Tibial nerve (tissue), 4 donors: ENCODE data around the gene GP9. TPM values are rescaled to one million over a fixed set of nuclear protein-coding genes. Genes with fewer than 3 reads are reported as not detected.
"Not testable (repeated sequence)": the region's sequence is repeated elsewhere in the genome, so short reads cannot be mapped to it uniquely, and the experiment has no call there.

Experiments
- DNase-seq, 2 donors: peaks; one replicate each; pipeline ENCODE4 v3.0.0-alpha.2; 2019; ENCODE audit warnings: low spot score in 2 of 2
- H3K27ac ChIP-seq, 4 donors: fragments of 200-600 bp; sonication (generic) in 3 of 4; one replicate each; pipeline ENCODE4 v1.5.1; 2017 to 2019; ENCODE audit warnings: mild to moderate bottlenecking in 1 of 4
- H3K27me3 ChIP-seq, 2 donors: fragments of 200-600 bp; sonication (generic) in 1 of 2; one replicate each; pipeline versions ENCODE4 v1.5.1 to v1.6.0; 2017 to 2019
- H3K36me3 ChIP-seq, 3 donors: fragments of 200-600 bp; sonication (generic); one replicate each; pipeline ENCODE4 v1.5.1; 2018 to 2019
- H3K4me1 ChIP-seq, 4 donors: fragments of 200-600 bp; sonication (generic) in 3 of 4; one replicate each; pipeline ENCODE4 v1.5.1; 2017 to 2019
- H3K4me3 ChIP-seq, 4 donors: fragments of 200-600 bp; sonication (generic) in 3 of 4; one replicate each; pipeline ENCODE4 v1.5.1; 2017 to 2019; ENCODE audit warnings: mild to moderate bottlenecking in 1 of 4, moderate library complexity in 1 of 4
- H3K9me3 ChIP-seq, 4 donors: fragments of 200-600 bp; sonication (generic) in 3 of 4; one replicate each; pipeline ENCODE4 v1.5.1; 2017 to 2019
- EP300 ChIP-seq, 2 donors: sonication (generic); formaldehyde crosslinking; IDR thresholded peaks; one replicate each; pipeline ENCODE4 v1.6.1; 2017; ENCODE audit warnings: antibody characterized with exemption in 2 of 2, mild to moderate bottlenecking in 1 of 2
- POLR2A ChIP-seq, 2 donors: fragments of 450-650 bp; IDR thresholded peaks; one replicate each; pipeline ENCODE4 v1.6.1; 2017; ENCODE audit warnings: antibody characterized with exemption in 2 of 2, mild to moderate bottlenecking in 2 of 2, moderate library complexity in 2 of 2
- WGBS, 2 donors: methylation state at CpG; one replicate each; pipeline ENCODE4 v1.1.5; 2018; 5-methylcytosine and 5-hydroxymethylcytosine counted together
- total RNA-seq, 4 donors: library from RNA; depleted of rRNA; stranded (reverse); fragments of >200 nt; gene quantifications; one replicate each; pipeline ENCODE4 v1.1.0, GENCODE V29; 2016
- TF ChIP-seq, protein P1 (sequence below), 5 experiments: fragments of 200-600 bp in 3 of 5; fragments of 450-650 bp in 2 of 5; sonication (generic) in 3 of 5; IDR thresholded peaks; one replicate each; pipeline ENCODE4 v1.5.1; 2016 to 2019; ENCODE audit warnings: antibody characterized with exemption in 5 of 5, mild to moderate bottlenecking in 3 of 5, moderate library complexity in 2 of 5

The GP9 gene
- total RNA-seq, 4 donors from 2014 or later = not detected

- no peak for DNase-seq
- Histone ChIP-seq H3K4me1 (peaks cover 0 to 9% (median 2%) of the 10 kb centered on the region in 4 donors), H3K27me3 (no peaks in the 10 kb centered on the region), H3K27ac (no peak overlapping the region), H3K4me3 (no peak overlapping the region), H3K9me3 (no peaks in the 10 kb centered on the region), H3K36me3 (no peaks in the 10 kb centered on the region)
- WGBS, 2 donors = 75 to 79% methylated on average over 10 of the region's 10 CpGs
- TF ChIP-seq, protein P1, sequence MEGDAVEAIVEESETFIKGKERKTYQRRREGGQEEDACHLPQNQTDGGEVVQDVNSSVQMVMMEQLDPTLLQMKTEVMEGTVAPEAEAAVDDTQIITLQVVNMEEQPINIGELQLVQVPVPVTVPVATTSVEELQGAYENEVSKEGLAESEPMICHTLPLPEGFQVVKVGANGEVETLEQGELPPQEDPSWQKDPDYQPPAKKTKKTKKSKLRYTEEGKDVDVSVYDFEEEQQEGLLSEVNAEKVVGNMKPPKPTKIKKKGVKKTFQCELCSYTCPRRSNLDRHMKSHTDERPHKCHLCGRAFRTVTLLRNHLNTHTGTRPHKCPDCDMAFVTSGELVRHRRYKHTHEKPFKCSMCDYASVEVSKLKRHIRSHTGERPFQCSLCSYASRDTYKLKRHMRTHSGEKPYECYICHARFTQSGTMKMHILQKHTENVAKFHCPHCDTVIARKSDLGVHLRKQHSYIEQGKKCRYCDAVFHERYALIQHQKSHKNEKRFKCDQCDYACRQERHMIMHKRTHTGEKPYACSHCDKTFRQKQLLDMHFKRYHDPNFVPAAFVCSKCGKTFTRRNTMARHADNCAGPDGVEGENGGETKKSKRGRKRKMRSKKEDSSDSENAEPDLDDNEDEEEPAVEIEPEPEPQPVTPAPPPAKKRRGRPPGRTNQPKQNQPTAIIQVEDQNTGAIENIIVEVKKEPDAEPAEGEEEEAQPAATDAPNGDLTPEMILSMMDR (IDR thresholded peaks at IDR 0.05) = no peak
- TF ChIP-seq POLR2A (IDR thresholded peaks at IDR 0.05) (no peak), EP300 (IDR thresholded peaks at IDR 0.05) (no peak)
These were observed 2.6 kb downstream of the GP9 start for GRCh38 chr3:129063091-129063640.

GRCh38 chr3:129063841-129064482 lies 3.4 kb downstream of the GP9 start:
- H3K27ac ChIP-seq = no peak overlapping the region
- no peaks in the 10 kb centered on the region for H3K9me3 ChIP-seq
- WGBS, 2 donors = 88 to 90% methylated on average over 15 of the region's 15 CpGs
- no peaks in the 10 kb centered on the region for H3K36me3 ChIP-seq
- TF ChIP-seq EP300 (IDR thresholded peaks at IDR 0.05) (no peak), POLR2A (IDR thresholded peaks at IDR 0.05) (no peak)
- TF ChIP-seq, protein P1 (IDR thresholded peaks at IDR 0.05) = no peak
- DNase-seq = no peak
- H3K27me3 ChIP-seq = no peaks in the 10 kb centered on the region
- H3K4me3 ChIP-seq = no peak overlapping the region
- peaks cover 0 to 11% (median 4%) of the 10 kb centered on the region in 4 donors for H3K4me1 ChIP-seq

GRCh38 chr3:129065016-129065719 lies 4.6 kb downstream of the GP9 start:
- DNase-seq = no peak
- WGBS, 2 donors = 88 to 90% methylated on average over 14 of the region's 14 CpGs
- Histone ChIP-seq H3K4me1 (peaks cover 0 to 11% (median 4%) of the 10 kb centered on the region in 4 donors), H3K27ac (no peak overlapping the region), H3K36me3 (no peaks in the 10 kb centered on the region), H3K9me3 (no peaks in the 10 kb centered on the region), H3K4me3 (no peak overlapping the region), H3K27me3 (no peaks in the 10 kb centered on the region)
- TF ChIP-seq, protein P1 (IDR thresholded peaks at IDR 0.05) = no peak
- TF ChIP-seq EP300 (IDR thresholded peaks at IDR 0.05) (no peak), POLR2A (IDR thresholded peaks at IDR 0.05) (no peak)

DNA sequence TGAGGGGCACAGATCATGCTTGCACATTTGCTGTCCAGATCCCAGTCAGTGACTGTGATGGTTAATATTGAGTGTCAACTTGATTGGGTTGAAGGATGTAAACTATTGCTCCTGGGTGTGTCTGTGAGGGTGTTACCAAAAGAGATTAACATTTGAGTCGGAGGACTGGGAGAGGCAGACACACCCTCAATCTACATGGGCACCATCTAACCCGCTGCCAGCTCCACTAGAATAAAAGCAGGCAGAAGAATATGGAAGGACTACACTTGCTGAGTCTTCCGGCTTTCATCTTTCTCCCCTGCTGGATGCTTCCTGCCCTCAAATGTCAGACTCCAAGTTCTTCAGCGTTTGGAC lies 5.1 kb downstream of the GP9 start:
- H3K27ac ChIP-seq = no peak overlapping the region
- peaks cover 0 to 11% (median 4%) of the 10 kb centered on the region in 4 donors for H3K4me1 ChIP-seq
- 63 to 80% methylated on average over 4 of the region's 4 CpGs for WGBS, 2 donors
- no peaks in the 10 kb centered on the region for H3K36me3 ChIP-seq
- no peak overlapping the region for H3K4me3 ChIP-seq
- no peaks in the 10 kb centered on the region for H3K27me3 ChIP-seq
- no peak for DNase-seq
- no peaks in the 10 kb centered on the region for H3K9me3 ChIP-seq
- TF ChIP-seq EP300 (IDR thresholded peaks at IDR 0.05) (no peak), POLR2A (IDR thresholded peaks at IDR 0.05) (no peak)
- TF ChIP-seq, protein P1 (IDR thresholded peaks at IDR 0.05) = no peak

- not testable (repeated sequence) for H3K4me3 ChIP-seq, DNase-seq, H3K27ac ChIP-seq, H3K9me3 ChIP-seq, H3K36me3 ChIP-seq, H3K27me3 ChIP-seq
- H3K4me1 ChIP-seq = peaks cover 0 to 11% (median 4%) of the 10 kb centered on the region in 4 donors
- 86 to 96% methylated on average over 7 of the region's 7 CpGs for WGBS, 2 donors
These were observed 7.1 kb downstream of the GP9 start for GRCh38 chr3:129067719-129068118.
